Right cardiac atrium (tissue), 5 donors: Measurements from ENCODE around the gene RUFY3. TPM values are rescaled to one million over a fixed set of nuclear protein-coding genes. Genes with fewer than 3 reads are reported as not detected.
"Not testable (repeated sequence)": the region's sequence is repeated elsewhere in the genome, so short reads cannot be mapped to it uniquely, and the experiment has no call there.

Experiments
- ATAC-seq, 2 donors: fragments of 200-7000 bp; cut with Tn5 transposase; one replicate each; pipeline versions ENCODE4 v1.8.0 to v1.9.1; 2020; ENCODE audit warnings: moderate library complexity in 2 of 2, mild to moderate bottlenecking in 1 of 2
- DNase-seq, 3 donors: peaks; one replicate each; pipeline ENCODE4 v3.0.0-alpha.2; 2020
- H3K27ac ChIP-seq: one replicate; pipeline ENCODE4 v1.5.1; 2013; ENCODE audit warnings: mild to moderate bottlenecking, low read length, control low read depth, moderate library complexity
- H3K27me3 ChIP-seq: one replicate; pipeline ENCODE4 v1.6.1; 2013; ENCODE audit not compliant: control insufficient read depth, insufficient read depth
- H3K4me1 ChIP-seq: one replicate; pipeline ENCODE4 v1.6.1; 2013; ENCODE audit warnings: low read length; ENCODE audit not compliant: control insufficient read depth, insufficient read depth
- H3K4me3 ChIP-seq: one replicate; pipeline ENCODE4 v1.5.1; 2013; ENCODE audit warnings: low read length, control low read depth
- H3K9me3 ChIP-seq: one replicate; pipeline ENCODE4 v1.6.1; 2013; ENCODE audit warnings: low read length; ENCODE audit not compliant: control insufficient read depth
- WGBS: extraction: QIAGEN DNeasy Blood & Tissue Kit; methylation state at CpG from one replicate; pipeline ENCODE4 v1.1.7; 2013; 5-methylcytosine and 5-hydroxymethylcytosine counted together
- intact Hi-C, 4 donors: fragments of 100-400 bp; cut with DNase I; formaldehyde crosslinking; loops; one replicate each; pipeline versions ENCODE4 v1.11.0 to v1.14.0; 2022 to 2023
- polyA plus RNA-seq: library from polyadenylated mRNA; stranded (reverse); fragments of 200-250 nt; gene quantifications from one replicate; pipeline ENCODE4 v1.2.3, GENCODE V29; 2013
- total RNA-seq, 4 donors: library from RNA; stranded (reverse); fragmentation: NEBNext Ultra II Directional; extraction: Animal tissue kit (Norgen Biotek cat#: 25700); gene quantifications; one replicate each; pipeline ENCODE4 v1.2.1, GENCODE V29; 2021
- donor health status: healthy with polysubstance abuse.
- donor health status: DM: no; HTN: yes; CAD: no.
- donor health status: DM: no; HTN: no; CAD: no.
- donor health status: DM: no; HTN: yes; CAD: no; lungs with severe emphysema.
- donor health status: DM: yes; HTN: yes; CAD: no.

Gene RUFY3
- total and polyA plus RNA-seq, 5 donors = 14.1 to 30.1 (median 29.1) TPM

GRCh38 chr4:70688795-70689231 is 33.0 kb upstream of the RUFY3 start:
- WGBS = 1% methylated on average over 19 of the region's 19 CpGs

DNA sequence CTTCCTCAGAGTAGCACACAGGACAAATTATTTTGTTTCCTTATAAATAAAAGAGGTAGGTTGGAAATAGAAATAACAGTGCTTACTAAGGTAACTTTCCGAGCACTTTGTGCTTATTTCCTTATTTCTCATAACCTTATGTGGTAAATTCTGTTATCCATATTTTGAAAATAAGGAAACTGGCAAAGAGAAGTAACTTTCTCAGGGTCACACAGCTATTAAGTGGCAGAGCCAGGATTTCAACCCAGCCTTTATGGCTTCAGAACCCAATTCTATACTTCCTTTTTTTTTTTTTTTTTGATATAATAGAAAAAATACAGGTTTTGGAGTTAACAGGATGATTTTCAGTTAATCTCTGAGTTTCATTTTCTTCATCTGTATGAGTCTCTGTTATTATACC is 30.1 kb upstream of the RUFY3 start:
- ATAC-seq (no peak), DNase-seq (no peak)
- Histone ChIP-seq H3K27me3 (no peaks in the 10 kb centered on the region), H3K9me3 (no peaks in the 10 kb centered on the region), H3K4me3 (no peak overlapping the region), H3K4me1 (no peaks in the 10 kb centered on the region), H3K27ac (no peak overlapping the region)
- intact Hi-C loops = no loop called here
- 75% methylated on average over 1 of the region's 1 CpG for WGBS

More at GRCh38 chr4:70688795-70689231, 33.0 kb upstream of the RUFY3 start:
- intact Hi-C loops = no loop called here
- Histone ChIP-seq H3K27me3 (no peaks in the 10 kb centered on the region), H3K4me3 (peak overlapping the region; percentile 63), H3K9me3 (no peaks in the 10 kb centered on the region), H3K27ac (peak overlapping the region; percentile 92), H3K4me1 (no peaks in the 10 kb centered on the region)
- ATAC-seq (no peak), DNase-seq (no peak)

DNA sequence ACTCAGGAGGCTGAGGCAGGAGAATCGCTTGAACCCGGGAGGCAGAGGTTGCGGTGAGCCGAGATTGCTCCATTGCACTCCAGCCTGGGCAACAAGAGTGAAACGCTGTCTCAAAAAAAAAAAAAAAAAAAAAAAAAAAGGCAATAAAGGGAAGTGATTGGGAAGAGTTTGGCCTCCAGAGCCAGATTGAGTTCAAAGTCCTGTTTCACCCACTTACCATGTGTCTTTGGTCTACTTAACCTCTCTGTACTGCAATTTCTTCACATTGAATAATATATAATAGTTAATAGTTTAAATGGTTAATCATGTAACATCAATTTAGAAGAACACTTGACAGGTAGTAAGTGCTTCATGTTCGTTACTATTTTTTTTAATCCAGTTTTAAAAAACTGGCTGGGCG is 27.1 kb upstream of the RUFY3 start:
- H3K9me3 ChIP-seq, intact Hi-C loops, H3K27ac ChIP-seq, H3K27me3 ChIP-seq, DNase-seq, ATAC-seq, H3K4me3 ChIP-seq, H3K4me1 ChIP-seq: not testable (repeated sequence)
- WGBS = 95% methylated on average over 7 of the region's 7 CpGs

DNA sequence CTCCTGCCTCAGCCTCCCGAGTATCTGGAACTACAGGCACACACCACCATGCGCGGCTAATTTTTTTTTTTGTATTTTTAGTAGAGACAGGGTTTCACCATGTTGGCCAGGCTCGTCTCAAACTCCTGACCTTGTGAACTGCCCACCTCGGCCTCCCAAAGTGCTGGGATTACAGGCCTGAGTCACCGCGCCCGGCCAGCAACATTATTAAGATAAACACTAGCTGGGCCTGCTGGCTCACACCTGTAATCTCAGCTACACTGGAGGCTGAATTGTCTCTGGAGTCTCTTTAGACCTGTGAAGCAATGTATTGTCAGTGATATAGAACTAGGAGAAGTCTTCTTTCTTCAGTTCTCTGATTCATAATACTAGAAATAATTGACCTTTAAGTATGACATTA is 23.3 kb upstream of the RUFY3 start:
- DNase-seq, H3K9me3 ChIP-seq, H3K4me3 ChIP-seq, ATAC-seq, H3K4me1 ChIP-seq, intact Hi-C loops, H3K27me3 ChIP-seq, H3K27ac ChIP-seq: not testable (repeated sequence)
- WGBS = 84% methylated on average over 8 of the region's 8 CpGs

GRCh38 chr4:70700712-70701111 is 21.1 kb upstream of the RUFY3 start:
- Histone ChIP-seq H3K9me3 (no peaks in the 10 kb centered on the region), H3K4me1 (no peaks in the 10 kb centered on the region), H3K27me3 (no peaks in the 10 kb centered on the region), H3K27ac (no peak overlapping the region), H3K4me3 (no peak overlapping the region)
- intact Hi-C loops = loop anchor here in 1 of 4 donors (10.0 kb wide), 1 partner anchor 134 kb away; the partner anchor contains the start of gene GRSF1
- DNase-seq (no peak), ATAC-seq (no peak)
- WGBS = 91% methylated on average over 5 of the region's 5 CpGs

GRCh38 chr4:70701271-70701670 is 20.5 kb upstream of the RUFY3 start:
- Histone ChIP-seq H3K4me1 (peaks cover 1% of the 10 kb centered on the region), H3K27ac (no peak overlapping the region), H3K27me3 (no peaks in the 10 kb centered on the region), H3K9me3 (no peaks in the 10 kb centered on the region), H3K4me3 (no peak overlapping the region)
- 88% methylated on average over 1 of the region's 1 CpG for WGBS
- ATAC-seq (no peak), DNase-seq (no peak)
- intact Hi-C loops = loop anchor here in 1 of 4 donors (10.0 kb wide), 1 partner anchor 134 kb away; the partner anchor contains the start of gene GRSF1

GRCh38 chr4:70702592-70702991 is 19.2 kb upstream of the RUFY3 start:
- not testable (repeated sequence) for DNase-seq, H3K4me1 ChIP-seq, H3K27me3 ChIP-seq, H3K4me3 ChIP-seq, H3K27ac ChIP-seq, H3K9me3 ChIP-seq, ATAC-seq
- intact Hi-C loops = loop anchor here in 1 of 4 donors (10.0 kb wide), 1 partner anchor 132 kb away; the partner anchor contains the start of gene GRSF1
- WGBS = 85% methylated on average over 2 of the region's 2 CpGs

GRCh38 chr4:70703619-70704214 is 18.0 kb upstream of the RUFY3 start:
- Histone ChIP-seq H3K9me3 (no peaks in the 10 kb centered on the region), H3K27me3 (no peaks in the 10 kb centered on the region), H3K4me3 (peak overlapping the region; percentile 88), H3K27ac (peak overlapping the region; percentile 97), H3K4me1 (peaks cover 5% of the 10 kb centered on the region)
- no peak for DNase-seq
- 7% methylated on average over 11 of the region's 11 CpGs for WGBS
- intact Hi-C loops = loop anchor here in 1 of 4 donors (10.0 kb wide), 1 partner anchor 131 kb away; the partner anchor contains the start of gene GRSF1
- no peak for ATAC-seq

GRCh38 chr4:70704215-70704930 is 17.4 kb upstream of the RUFY3 start:
- under 1% methylated on average over 58 of the region's 58 CpGs for WGBS
- Histone ChIP-seq H3K27ac (peak overlapping the region; percentile 97), H3K4me1 (peaks cover 5% of the 10 kb centered on the region), H3K27me3 (no peaks in the 10 kb centered on the region), H3K4me3 (peak overlapping the region; percentile 88), H3K9me3 (no peaks in the 10 kb centered on the region)
- DNase-seq (peak; percentile 87 to 95 (median 93)), ATAC-seq (peak; percentile 92)
- intact Hi-C loops = loop anchor here in 1 of 4 donors (10.0 kb wide), 1 partner anchor 130 kb away; the partner anchor contains the start of gene GRSF1

DNA sequence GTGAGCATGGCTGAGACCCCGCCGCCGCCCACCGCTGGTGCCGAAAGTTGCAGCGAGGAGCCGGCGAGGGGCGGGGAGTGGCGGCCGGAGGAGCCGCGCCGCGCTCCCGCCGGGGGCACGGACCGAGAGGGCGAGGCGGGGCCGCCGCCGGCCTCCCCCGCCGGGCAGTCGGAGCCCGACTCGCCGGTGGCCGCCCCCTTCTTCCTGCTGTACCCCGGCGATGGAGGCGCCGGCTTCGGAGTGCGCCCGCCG is 16.9 kb upstream of the RUFY3 start:
- Histone ChIP-seq H3K9me3 (no peaks in the 10 kb centered on the region), H3K27me3 (no peaks in the 10 kb centered on the region), H3K27ac (peak overlapping the region; percentile 97), H3K4me1 (peaks cover 5% of the 10 kb centered on the region), H3K4me3 (peak overlapping the region; percentile 88)
- intact Hi-C loops = loop anchor here in 1 of 4 donors (10.0 kb wide), 1 partner anchor 130 kb away; the partner anchor contains the start of gene GRSF1
- no peak for DNase-seq
- WGBS = under 1% methylated on average over 39 of the region's 39 CpGs
- ATAC-seq = peak; percentile 46 to 53
